GM23338 (cell line): ENCODE measurements around the gene TRNAU1AP. TPM values are rescaled to one million over a fixed set of nuclear protein-coding genes. Genes with fewer than 3 reads are reported as not detected.
A peak's percentile ranks its signal among the peaks of the same experiment; 100 is the strongest.

Experiments
- ATAC-seq: fragments of 200-7000 bp; cut with Tn5 transposase; 3 replicates; pipeline ENCODE4 v1.9.1; 2020
- DNase-seq: peaks from one replicate; pipeline ENCODE4 v3.0.0-alpha.2; 2015; ENCODE audit warnings: low spot score
- H2AFZ ChIP-seq: fragments of 200-600 bp; sonication (generic); 2 replicates; pipeline ENCODE4 v1.8.0; 2016; ENCODE audit warnings: antibody characterized with exemption, mild to moderate bottlenecking, moderate library complexity
- H3F3A ChIP-seq: fragments of 200-600 bp; sonication (generic); replicated peaks from 2 replicates; pipeline ENCODE4 v1.8.0; 2017; ENCODE audit warnings: antibody characterized with exemption, mixed run types, low read depth
- H3K27ac ChIP-seq: fragments of 200-600 bp; sonication (generic); 2 replicates; pipeline ENCODE4 v1.6.1; 2016; ENCODE audit warnings: low read depth
- H3K27me3 ChIP-seq: fragments of 200-600 bp; sonication (generic); 2 replicates; pipeline ENCODE4 v1.8.0; 2016; ENCODE audit warnings: mild to moderate bottlenecking, mixed run types, moderate library complexity; ENCODE audit not compliant: insufficient read depth
- H3K36me3 ChIP-seq: fragments of 200-600 bp; sonication (generic); 2 replicates; pipeline ENCODE4 v1.8.0; 2016; ENCODE audit warnings: mild to moderate bottlenecking; ENCODE audit not compliant: insufficient read depth
- H3K4me1 ChIP-seq: fragments of 200-600 bp; sonication (generic); 2 replicates; pipeline ENCODE4 v1.8.0; 2016; ENCODE audit warnings: mild to moderate bottlenecking, moderate library complexity; ENCODE audit not compliant: insufficient read depth
- H3K4me2 ChIP-seq: fragments of 200-600 bp; sonication (generic); 2 replicates; pipeline ENCODE4 v1.7.1; 2017; ENCODE audit warnings: mixed run types
- H3K4me3 ChIP-seq: fragments of 200-600 bp; sonication (generic); 2 replicates; pipeline ENCODE4 v1.6.1; 2016; ENCODE audit warnings: mixed run types
- H3K79me2 ChIP-seq: fragments of 200-600 bp; sonication (generic); replicated peaks from 2 replicates; pipeline ENCODE4 v1.8.0; 2017; ENCODE audit warnings: mild to moderate bottlenecking; ENCODE audit not compliant: insufficient read depth
- H3K9me2 ChIP-seq: fragments of 200-600 bp; sonication (generic); 2 replicates; pipeline ENCODE4 v1.8.0; 2017; ENCODE audit not compliant: insufficient read depth
- H4K20me1 ChIP-seq: fragments of 200-600 bp; sonication (generic); replicated peaks from 2 replicates; pipeline ENCODE4 v1.8.0; 2017; ENCODE audit warnings: mild to moderate bottlenecking; ENCODE audit not compliant: insufficient read depth
- H3K27ac Mint-ChIP-seq: 2 replicates; pipeline ENCODE4 v1.8.0; 2020; ENCODE audit warnings: inconsistent platforms, mild to moderate bottlenecking, moderate library complexity, mixed read lengths
- H3K27me3 Mint-ChIP-seq: 3 replicates; pipeline ENCODE4 v1.8.0; 2022; ENCODE audit warnings: low read depth, mild to moderate bottlenecking, moderate library complexity, mixed read lengths, inconsistent platforms; ENCODE audit not compliant: insufficient read depth, poor library complexity
- H3K36me3 Mint-ChIP-seq: 3 replicates; pipeline ENCODE4 v1.8.0; 2021; ENCODE audit warnings: low read depth, mild to moderate bottlenecking, inconsistent platforms, moderate library complexity, mixed read lengths
- H3K4me1 Mint-ChIP-seq: 3 replicates; pipeline ENCODE4 v1.8.0; 2020; ENCODE audit warnings: mild to moderate bottlenecking, inconsistent platforms, mixed read lengths
- H3K4me3 Mint-ChIP-seq: 3 replicates; pipeline ENCODE4 v1.8.0; 2021; ENCODE audit warnings: moderate library complexity, mild to moderate bottlenecking, inconsistent platforms, mixed read lengths
- H3K9me3 Mint-ChIP-seq: 3 replicates; pipeline ENCODE4 v1.8.0; 2020; ENCODE audit warnings: moderate library complexity, mild to moderate bottlenecking, inconsistent platforms, mixed read lengths
- JUNB ChIP-seq: IDR thresholded peaks from one replicate; pipeline ENCODE4 v1.6.1; 2016; ENCODE audit warnings: antibody characterized with exemption; ENCODE audit not compliant: unreplicated experiment
- POLR2AphosphoS5 ChIP-seq: IDR thresholded peaks from 2 replicates; pipeline ENCODE4 v1.6.1; 2016; ENCODE audit warnings: antibody characterized with exemption, low read depth
- ZNF331 ChIP-seq: fragments of 250-450 bp; sonication (Bioruptor Pico); IDR thresholded peaks from 2 replicates; pipeline ENCODE4 v1.5.0; 2020; ENCODE audit warnings: low read depth, mild to moderate bottlenecking, moderate library complexity
- polyA plus RNA-seq: library from polyadenylated mRNA; unstranded; fragments of >200 nt; fragmentation: Nextera tagmentation; extraction: Ambion mirVana; gene quantifications from 2 replicates; pipeline ENCODE4 v1.2.1, GENCODE V29; 2016
- total RNA-seq: library from RNA; depleted of rRNA; stranded (reverse); fragments of >200 nt; shearing (Covaris generic); gene quantifications from 2 replicates; pipeline ENCODE4 v1.2.3, GENCODE V29; 2014
- TF ChIP-seq, protein P1 (sequence below): IDR thresholded peaks from one replicate; pipeline ENCODE4 v1.6.1; 2018; ENCODE audit warnings: antibody characterized with exemption; ENCODE audit not compliant: unreplicated experiment

Gene TRNAU1AP
- total and polyA plus RNA-seq, 2 experiments from 2014 or later: 20.3 to 42.1 TPM

DNA sequence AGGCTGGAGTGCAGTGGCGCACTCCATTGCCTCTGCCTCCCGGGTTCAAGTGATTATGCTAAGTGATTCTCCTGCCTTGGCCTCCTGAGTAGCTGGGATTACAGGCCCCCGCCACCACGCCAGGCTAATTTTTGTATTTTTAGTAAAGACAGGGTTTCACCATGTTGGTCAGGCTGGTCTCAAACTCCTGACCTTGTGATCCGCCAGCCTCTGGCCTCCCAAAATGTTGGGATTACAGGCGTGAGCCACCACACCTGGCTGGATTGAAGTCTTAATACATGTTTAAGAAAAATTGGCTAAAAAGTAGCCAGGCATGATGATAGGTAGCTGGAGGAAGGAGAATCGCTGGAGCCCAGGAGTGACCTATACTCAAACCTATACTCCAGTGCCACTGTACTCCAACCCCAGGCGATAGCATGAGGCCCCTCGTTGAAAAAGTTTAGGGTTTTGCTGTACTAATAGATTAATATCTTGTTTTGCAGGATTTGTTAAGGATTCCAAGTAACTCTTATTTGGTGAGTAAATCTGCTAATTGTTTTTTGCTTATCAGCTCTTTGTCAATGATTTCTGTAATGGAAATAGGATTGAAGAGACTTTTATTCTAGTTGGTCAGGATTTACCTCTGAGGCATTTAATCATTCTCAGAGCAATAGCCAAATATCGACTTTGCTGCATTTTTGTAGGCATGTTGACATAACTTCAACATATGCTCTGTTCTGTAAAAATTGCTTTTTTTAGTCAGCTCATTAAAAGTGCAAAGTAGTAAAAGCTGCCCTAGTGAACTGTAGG, 45.0 kb upstream of the TRNAU1AP start:
- Mint-ChIP-seq H3K27ac (peak overlapping the region; percentile 98), H3K27me3 (peaks cover 79% of the 10 kb centered on the region), H3K4me3 (peak overlapping the region; percentile 98), H3K4me1 (peaks cover 22% of the 10 kb centered on the region), H3K36me3 (peaks cover 77% of the 10 kb centered on the region), H3K9me3 (peaks cover 57% of the 10 kb centered on the region; the same call in 2 of the 3 replicates)
- Histone ChIP-seq H3K9me2 (no peaks in the 10 kb centered on the region), H3K27me3 (no peaks in the 10 kb centered on the region), H4K20me1 (peaks cover 7% of the 10 kb centered on the region), H3K4me3 (peak overlapping the region; percentile 86), H3K79me2 (peaks cover 30% of the 10 kb centered on the region), H3F3A (peaks cover 58% of the 10 kb centered on the region), H2AFZ (no peak overlapping the region), H3K27ac (peak overlapping the region; percentile 100), H3K4me1 (peaks cover 22% of the 10 kb centered on the region), H3K36me3 (peaks cover 53% of the 10 kb centered on the region), H3K4me2 (peak overlapping the region; percentile 99)
- DNase-seq (no peak), ATAC-seq (no peak)
- peak; percentile 31; the same call in 1 of the 2 replicates for TF ChIP-seq POLR2AphosphoS5
- TF ChIP-seq, protein P1, sequence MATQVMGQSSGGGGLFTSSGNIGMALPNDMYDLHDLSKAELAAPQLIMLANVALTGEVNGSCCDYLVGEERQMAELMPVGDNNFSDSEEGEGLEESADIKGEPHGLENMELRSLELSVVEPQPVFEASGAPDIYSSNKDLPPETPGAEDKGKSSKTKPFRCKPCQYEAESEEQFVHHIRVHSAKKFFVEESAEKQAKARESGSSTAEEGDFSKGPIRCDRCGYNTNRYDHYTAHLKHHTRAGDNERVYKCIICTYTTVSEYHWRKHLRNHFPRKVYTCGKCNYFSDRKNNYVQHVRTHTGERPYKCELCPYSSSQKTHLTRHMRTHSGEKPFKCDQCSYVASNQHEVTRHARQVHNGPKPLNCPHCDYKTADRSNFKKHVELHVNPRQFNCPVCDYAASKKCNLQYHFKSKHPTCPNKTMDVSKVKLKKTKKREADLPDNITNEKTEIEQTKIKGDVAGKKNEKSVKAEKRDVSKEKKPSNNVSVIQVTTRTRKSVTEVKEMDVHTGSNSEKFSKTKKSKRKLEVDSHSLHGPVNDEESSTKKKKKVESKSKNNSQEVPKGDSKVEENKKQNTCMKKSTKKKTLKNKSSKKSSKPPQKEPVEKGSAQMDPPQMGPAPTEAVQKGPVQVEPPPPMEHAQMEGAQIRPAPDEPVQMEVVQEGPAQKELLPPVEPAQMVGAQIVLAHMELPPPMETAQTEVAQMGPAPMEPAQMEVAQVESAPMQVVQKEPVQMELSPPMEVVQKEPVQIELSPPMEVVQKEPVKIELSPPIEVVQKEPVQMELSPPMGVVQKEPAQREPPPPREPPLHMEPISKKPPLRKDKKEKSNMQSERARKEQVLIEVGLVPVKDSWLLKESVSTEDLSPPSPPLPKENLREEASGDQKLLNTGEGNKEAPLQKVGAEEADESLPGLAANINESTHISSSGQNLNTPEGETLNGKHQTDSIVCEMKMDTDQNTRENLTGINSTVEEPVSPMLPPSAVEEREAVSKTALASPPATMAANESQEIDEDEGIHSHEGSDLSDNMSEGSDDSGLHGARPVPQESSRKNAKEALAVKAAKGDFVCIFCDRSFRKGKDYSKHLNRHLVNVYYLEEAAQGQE: no peak

GRCh38 chr1:28508435-28508754, 44.5 kb upstream of the TRNAU1AP start:
- Histone ChIP-seq H3K4me1 (peaks cover 22% of the 10 kb centered on the region), H3K27ac (peak overlapping the region; percentile 100), H3K4me2 (peak overlapping the region; percentile 99), H2AFZ (no peak overlapping the region), H3K27me3 (no peaks in the 10 kb centered on the region), H4K20me1 (peaks cover 7% of the 10 kb centered on the region), H3K79me2 (peaks cover 30% of the 10 kb centered on the region), H3K9me2 (no peaks in the 10 kb centered on the region), H3F3A (peaks cover 63% of the 10 kb centered on the region), H3K36me3 (peaks cover 53% of the 10 kb centered on the region), H3K4me3 (peak overlapping the region; percentile 86)
- Mint-ChIP-seq H3K9me3 (peaks cover 58% of the 10 kb centered on the region; the same call in 2 of the 3 replicates), H3K4me3 (peak overlapping the region; percentile 98), H3K27me3 (peaks cover 84% of the 10 kb centered on the region), H3K36me3 (peaks cover 82% of the 10 kb centered on the region), H3K4me1 (peaks cover 22% of the 10 kb centered on the region), H3K27ac (peak overlapping the region; percentile 98)
- no peak for TF ChIP-seq JUNB
- peak; percentile 58 for TF ChIP-seq POLR2AphosphoS5
- TF ChIP-seq ZNF331 (CRISPR knock-in tag): 0 out of 2 replicates have a peak, but pooled peaks have one; percentile 24
- ATAC-seq: no peak
- no peak for DNase-seq

DNA sequence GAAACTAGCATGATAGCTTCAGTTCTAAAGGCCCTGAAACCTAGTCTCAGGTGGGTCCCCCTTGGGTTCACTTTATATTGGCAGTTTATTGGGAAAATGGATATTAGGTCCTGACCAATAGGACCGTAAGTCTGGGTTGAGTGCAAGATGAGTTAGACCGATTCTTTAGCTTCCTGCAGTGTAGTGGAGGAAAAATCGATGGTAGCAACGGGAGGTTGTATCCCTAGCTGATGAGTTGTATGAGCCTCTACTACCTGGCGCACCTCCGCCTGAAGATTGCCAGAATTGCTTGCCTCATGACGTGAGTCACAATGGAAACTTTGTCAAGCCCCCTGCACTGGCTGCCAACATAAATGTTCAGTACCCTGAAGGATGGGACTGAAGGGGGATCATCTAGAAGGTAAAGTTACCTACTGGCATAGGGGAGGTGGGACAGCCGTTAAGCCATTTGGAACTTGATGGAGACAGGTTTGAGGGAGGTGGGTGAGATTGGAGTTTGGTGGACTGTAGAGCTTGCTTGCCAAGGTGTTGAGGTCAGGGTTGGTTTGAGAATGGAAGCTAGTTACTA, 43.1 kb upstream of the TRNAU1AP start:
- H3K4me2 ChIP-seq: peak overlapping the region; percentile 99
- Mint-ChIP-seq H3K27ac (peak overlapping the region; percentile 98), H3K36me3 (peaks cover 93% of the 10 kb centered on the region), H3K9me3 (peaks cover 67% of the 10 kb centered on the region; the same call in 2 of the 3 replicates), H3K4me1 (peaks cover 22% of the 10 kb centered on the region), H3K4me3 (peak overlapping the region; percentile 98), H3K27me3 (peaks cover 96% of the 10 kb centered on the region)
- H3K79me2 ChIP-seq: peaks cover 30% of the 10 kb centered on the region
- H3K27me3 ChIP-seq: no peaks in the 10 kb centered on the region
- H2AFZ ChIP-seq: no peak overlapping the region
- peaks cover 53% of the 10 kb centered on the region for H3K36me3 ChIP-seq
- H3F3A ChIP-seq: peaks cover 74% of the 10 kb centered on the region
- no peaks in the 10 kb centered on the region for H3K9me2 ChIP-seq
- H4K20me1 ChIP-seq: peaks cover 7% of the 10 kb centered on the region
- no peak for DNase-seq
- H3K4me1 ChIP-seq: peaks cover 22% of the 10 kb centered on the region
- no peak for ATAC-seq
- H3K27ac ChIP-seq: peak overlapping the region; percentile 100
- H3K4me3 ChIP-seq: peak overlapping the region; percentile 86
- TF ChIP-seq POLR2AphosphoS5 (peak; percentile 82), JUNB (no peak)
